K562 (cell line): ENCODE results near the gene MCM3. TPM values are rescaled to one million over a fixed set of nuclear protein-coding genes. Genes with fewer than 3 reads are reported as not detected.

Experiments
- ATAC-seq: fragments of 200-7000 bp; cut with Tn5 transposase; 3 replicates; pipeline ENCODE4 v1.9.1; 2020; ENCODE audit warnings: moderate library complexity
- BruUV-seq: library from RNA; stranded (reverse); fragments of 400-500 nt; replicated peaks from 2 replicates; lab custom pipeline; 2021; lab: Mats Ljungman, UMichigan
- CTCF ChIA-PET: fragments of 300-600 bp; formaldehyde crosslinking; extraction: SDS; loops from one replicate; lab custom pipeline; 2021; ENCODE audit warnings: low intra/inter-chr PET ratio; lab: Yijun Ruan, JAX
- POLR2A ChIA-PET: fragments of 300-600, 350-650 bp; sonication (Branson Sonifier 250); formaldehyde crosslinking; extraction: SDS; loops from one replicate; lab custom pipeline; 2021; ENCODE audit warnings: antibody characterized with exemption, inconsistent platforms; lab: Yijun Ruan, JAX
- DNase-seq, 4 experiments: peaks; one replicate each; pipeline versions ENCODE4 v3.0.0 to v3.0.0-alpha.2; 2011 to 2018; ENCODE audit warnings: low spot score in 3 of 4, mixed read lengths in 3 of 4; ENCODE audit errors: extremely low read depth in 1 of 4
- FAIRE-seq: peaks from 2 replicates; lab custom pipeline; 2011; peaks lifted over from hg19 to GRCh38; lab: Jason Lieb, UNC
- H2AFZ ChIP-seq: 2 replicates; pipeline ENCODE4 v1.6.0; 2011; ENCODE audit warnings: low read depth, low read length, control low read depth, inconsistent platforms
- H3K27ac ChIP-seq: fragments of 200-600 bp; 3 replicates; pipeline ENCODE4 v1.8.0; 2011; ENCODE audit warnings: low read depth, mild to moderate bottlenecking, control low read depth, inconsistent platforms, low read length, moderate library complexity, mixed read lengths; ENCODE audit errors: extremely low read depth
- H3K27me3 ChIP-seq, 2 experiments: fragments of 300-600 bp in 1 of 2; 2 replicates in 1 of 2; 3 replicates in 1 of 2; pipeline versions ENCODE4 v1.6.0 to v1.8.0; 2011; ENCODE audit warnings: inconsistent platforms in 2 of 2, low read length in 2 of 2, mild to moderate bottlenecking in 1 of 2, mixed read lengths in 1 of 2, moderate library complexity in 1 of 2; ENCODE audit not compliant: control insufficient read depth in 2 of 2, insufficient read depth in 2 of 2
- H3K36me3 ChIP-seq: fragments of 300-600 bp; 3 replicates; pipeline ENCODE4 v1.8.0; 2011; ENCODE audit warnings: mild to moderate bottlenecking, low read length, inconsistent platforms; ENCODE audit not compliant: control insufficient read depth, insufficient read depth
- H3K4me1 ChIP-seq, 2 experiments: fragments of 200-600 bp in 1 of 2; replicated peaks in 1 of 2; 2 replicates in 1 of 2; 3 replicates in 1 of 2; pipeline versions ENCODE4 v1.5.1 to v1.8.0; 2011; ENCODE audit warnings: inconsistent platforms in 2 of 2, low read length in 2 of 2, mild to moderate bottlenecking in 1 of 2, mixed read lengths in 1 of 2, moderate library complexity in 1 of 2; ENCODE audit not compliant: control insufficient read depth in 2 of 2, insufficient read depth in 2 of 2
- H3K4me2 ChIP-seq: 2 replicates; pipeline ENCODE4 v1.6.1; 2011; ENCODE audit warnings: low read length, control low read depth, inconsistent platforms, mixed read lengths; ENCODE audit not compliant: insufficient read depth
- H3K4me3 ChIP-seq: fragments of 200-600 bp; sonication (generic), shearing (Covaris generic); 2 replicates; pipeline ENCODE4 v1.5.1; 2016; ENCODE audit warnings: control low read depth, inconsistent platforms
- H3K79me2 ChIP-seq: fragments of 200-600 bp; 3 replicates; pipeline ENCODE4 v1.8.0; 2011; ENCODE audit warnings: low read length, inconsistent platforms; ENCODE audit not compliant: control insufficient read depth, insufficient read depth
- H3K9ac ChIP-seq, 2 experiments: 2 replicates each; pipeline versions ENCODE4 v1.6.0 to v1.6.1; 2011; ENCODE audit warnings: low read depth in 2 of 2, low read length in 2 of 2, control low read depth in 1 of 2, inconsistent platforms in 1 of 2, mild to moderate bottlenecking in 1 of 2, mixed read lengths in 1 of 2; ENCODE audit not compliant: insufficient read depth in 1 of 2
- H3K9me1 ChIP-seq: one replicate; pipeline ENCODE4 v1.6.0; 2011; ENCODE audit warnings: inconsistent platforms, mild to moderate bottlenecking, low read length, moderate library complexity; ENCODE audit not compliant: control insufficient read depth, insufficient read depth
- H3K9me3 ChIP-seq: replicated peaks from 2 replicates; pipeline ENCODE4 v1.5.1; 2011; ENCODE audit warnings: low read depth, low read length, inconsistent platforms; ENCODE audit not compliant: control insufficient read depth, insufficient read depth
- H4K20me1 ChIP-seq: replicated peaks from 2 replicates; pipeline ENCODE4 v1.6.1; 2011; ENCODE audit warnings: low read length, inconsistent platforms, mixed read lengths; ENCODE audit not compliant: control insufficient read depth, insufficient read depth
- CTBP1 ChIP-seq: fragments of 450-650 bp; IDR thresholded peaks from 2 replicates; pipeline ENCODE4 v1.6.1; 2016; ENCODE audit warnings: borderline replicate concordance
- FOS ChIP-seq: IDR thresholded peaks from 3 replicates; pipeline ENCODE4 v1.6.1; 2011; ENCODE audit not compliant: insufficient read length; ENCODE audit errors: extremely low read depth
- GABPA ChIP-seq: fragments of 200-800 bp; sonication (Bioruptor generic); conservative IDR thresholded peaks from 2 replicates; pipeline ENCODE4 v1.6.1; 2016; ENCODE audit warnings: low read depth, missing genetic modification characterization, missing compliant biosample characterization
- TAF7 ChIP-seq: fragments of 450-650 bp; IDR thresholded peaks from 2 replicates; pipeline ENCODE4 v1.6.1; 2016; ENCODE audit warnings: missing genetic modification characterization, missing compliant biosample characterization
- ZNF282 ChIP-seq: sonication (generic); formaldehyde crosslinking; IDR thresholded peaks from 2 replicates; pipeline ENCODE4 v1.8.1; 2023; ENCODE audit warnings: missing genetic modification reagents
- WGBS: fragments of 100-300 bp; shearing (Covaris generic); methylation state at CpG from one replicate; pipeline ENCODE4 v1.1.6; 2016; ENCODE audit warnings: low coverage, mixed read lengths; ENCODE audit not compliant: insufficient coverage; ENCODE audit errors: missing lambda C conversion rate; 5-methylcytosine and 5-hydroxymethylcytosine counted together
- in situ Hi-C: fragments of 300-500 bp; cut with MboI; formaldehyde crosslinking; loops from 4 replicates; pipeline ENCODE4 v1.15.0; 2018; ENCODE audit warnings: inconsistent platforms, mixed read lengths
- intact Hi-C: fragments of 100-400 bp; cut with micrococcal nuclease; formaldehyde crosslinking; loops from 2 replicates; pipeline ENCODE4 v1.14.2; 2022
- polyA plus RNA-seq, 8 experiments: library from polyadenylated mRNA; depleted of rRNA in 4 of 8; stranded (reverse) in 5 of 8; unstranded in 3 of 8; fragments of >200 nt; fragmentation: Nextera tagmentation in 2 of 8; fragmentation: Illumina TruSeq in 1 of 8; extraction: Ambion mirVana in 2 of 8; extraction: Trizol in 1 of 8; gene quantifications; 2 replicates each; pipeline versions ENCODE4 v1.2.1 to v1.2.3, GENCODE V29; 2011 to 2014; ENCODE audit warnings: inconsistent platforms in 1 of 8, missing spikeins in 1 of 8
- total RNA-seq, 7 experiments: library from RNA; depleted of rRNA in 6 of 7; stranded (reverse); fragments of >200 nt in 6 of 7; fragmentation: Illumina TruSeq in 2 of 7; extraction: Trizol in 2 of 7; gene quantifications; 2 replicates each; pipeline versions ENCODE4 v1.2.1 to v1.2.3, GENCODE V29; 2011 to 2021; ENCODE audit warnings: low replicate concordance in 1 of 7
- TF ChIP-seq, protein P1 (sequence below): sonication (generic); formaldehyde crosslinking; IDR thresholded peaks from 2 replicates; pipeline ENCODE4 v1.8.1; 2022; ENCODE audit warnings: missing genetic modification reagents
- TF ChIP-seq, protein P2 (sequence below): sonication (generic); formaldehyde crosslinking; IDR thresholded peaks from 2 replicates; pipeline ENCODE4 v1.8.1; 2023; ENCODE audit warnings: missing genetic modification reagents, mild to moderate bottlenecking, borderline replicate concordance

The MCM3 gene
- total and polyA plus RNA-seq, 9 of the 15 experiments (the other 6 are each of a cell fraction or from before 2014, with no cell fraction given) = 76.1 to 270 (median 250) TPM

DNA sequence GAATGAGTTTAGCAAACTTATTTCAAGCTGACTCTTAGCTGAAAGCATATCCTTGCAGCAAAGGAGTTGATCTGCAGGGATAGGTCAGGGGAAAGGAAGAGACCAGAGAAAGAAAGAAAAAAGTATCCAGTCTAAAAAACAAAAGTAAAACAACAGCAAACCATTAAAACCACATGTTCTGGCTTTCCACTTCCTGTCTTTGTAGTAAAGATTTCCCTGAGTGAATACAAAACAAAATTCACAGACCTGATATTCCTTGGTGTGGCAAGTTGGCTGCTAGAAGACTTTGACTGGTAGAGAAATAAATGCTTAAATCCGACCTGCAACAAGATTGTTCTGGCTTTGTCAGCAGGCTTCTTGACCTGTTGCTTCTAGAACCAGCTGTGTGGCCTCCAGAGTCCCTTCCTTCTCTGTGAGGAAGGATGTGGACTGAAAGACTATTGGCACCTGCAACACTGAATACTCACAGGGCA is 23.4 kb upstream of the MCM3 start:
- POLR2A ChIA-PET = interaction anchor here (0.8 kb wide), 1 partner anchor 24 kb away, joined by 5 read pairs; the partner anchor contains the start of gene MCM3
- in situ Hi-C loops = loop anchor here (10.0 kb wide), 1 partner anchor 357 kb away; no protein-coding TSS in a partner anchor
- Histone ChIP-seq H4K20me1 (no peaks in the 10 kb centered on the region), H3K4me3 (no peak overlapping the region), H3K36me3 (no peaks in the 10 kb centered on the region), H3K4me2 (no peak overlapping the region), H3K9ac (no peak overlapping the region), H3K4me1 (peaks cover 22 to 24% of the 10 kb centered on the region in 2 experiments), H3K9me1 (no peaks in the 10 kb centered on the region), H2AFZ (peak overlapping the region; percentile 65), H3K9me3 (no peaks in the 10 kb centered on the region), H3K79me2 (no peaks in the 10 kb centered on the region), H3K27ac (no peak overlapping the region), H3K27me3 (no peaks in the 10 kb centered on the region)
- CTCF ChIA-PET = no interaction called here
- BruUV-seq = no TSS peak
- TF ChIP-seq CTBP1 (no peak), GABPA (tag) (0 out of 2 replicates have a peak, but pooled peaks have one; percentile 36), ZNF282 (no peak), TAF7 (tag) (no peak), FOS (no peak)
- TF ChIP-seq, protein P1, sequence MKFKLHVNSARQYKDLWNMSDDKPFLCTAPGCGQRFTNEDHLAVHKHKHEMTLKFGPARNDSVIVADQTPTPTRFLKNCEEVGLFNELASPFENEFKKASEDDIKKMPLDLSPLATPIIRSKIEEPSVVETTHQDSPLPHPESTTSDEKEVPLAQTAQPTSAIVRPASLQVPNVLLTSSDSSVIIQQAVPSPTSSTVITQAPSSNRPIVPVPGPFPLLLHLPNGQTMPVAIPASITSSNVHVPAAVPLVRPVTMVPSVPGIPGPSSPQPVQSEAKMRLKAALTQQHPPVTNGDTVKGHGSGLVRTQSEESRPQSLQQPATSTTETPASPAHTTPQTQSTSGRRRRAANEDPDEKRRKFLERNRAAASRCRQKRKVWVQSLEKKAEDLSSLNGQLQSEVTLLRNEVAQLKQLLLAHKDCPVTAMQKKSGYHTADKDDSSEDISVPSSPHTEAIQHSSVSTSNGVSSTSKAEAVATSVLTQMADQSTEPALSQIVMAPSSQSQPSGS = no peak
- TF ChIP-seq, protein P2, sequence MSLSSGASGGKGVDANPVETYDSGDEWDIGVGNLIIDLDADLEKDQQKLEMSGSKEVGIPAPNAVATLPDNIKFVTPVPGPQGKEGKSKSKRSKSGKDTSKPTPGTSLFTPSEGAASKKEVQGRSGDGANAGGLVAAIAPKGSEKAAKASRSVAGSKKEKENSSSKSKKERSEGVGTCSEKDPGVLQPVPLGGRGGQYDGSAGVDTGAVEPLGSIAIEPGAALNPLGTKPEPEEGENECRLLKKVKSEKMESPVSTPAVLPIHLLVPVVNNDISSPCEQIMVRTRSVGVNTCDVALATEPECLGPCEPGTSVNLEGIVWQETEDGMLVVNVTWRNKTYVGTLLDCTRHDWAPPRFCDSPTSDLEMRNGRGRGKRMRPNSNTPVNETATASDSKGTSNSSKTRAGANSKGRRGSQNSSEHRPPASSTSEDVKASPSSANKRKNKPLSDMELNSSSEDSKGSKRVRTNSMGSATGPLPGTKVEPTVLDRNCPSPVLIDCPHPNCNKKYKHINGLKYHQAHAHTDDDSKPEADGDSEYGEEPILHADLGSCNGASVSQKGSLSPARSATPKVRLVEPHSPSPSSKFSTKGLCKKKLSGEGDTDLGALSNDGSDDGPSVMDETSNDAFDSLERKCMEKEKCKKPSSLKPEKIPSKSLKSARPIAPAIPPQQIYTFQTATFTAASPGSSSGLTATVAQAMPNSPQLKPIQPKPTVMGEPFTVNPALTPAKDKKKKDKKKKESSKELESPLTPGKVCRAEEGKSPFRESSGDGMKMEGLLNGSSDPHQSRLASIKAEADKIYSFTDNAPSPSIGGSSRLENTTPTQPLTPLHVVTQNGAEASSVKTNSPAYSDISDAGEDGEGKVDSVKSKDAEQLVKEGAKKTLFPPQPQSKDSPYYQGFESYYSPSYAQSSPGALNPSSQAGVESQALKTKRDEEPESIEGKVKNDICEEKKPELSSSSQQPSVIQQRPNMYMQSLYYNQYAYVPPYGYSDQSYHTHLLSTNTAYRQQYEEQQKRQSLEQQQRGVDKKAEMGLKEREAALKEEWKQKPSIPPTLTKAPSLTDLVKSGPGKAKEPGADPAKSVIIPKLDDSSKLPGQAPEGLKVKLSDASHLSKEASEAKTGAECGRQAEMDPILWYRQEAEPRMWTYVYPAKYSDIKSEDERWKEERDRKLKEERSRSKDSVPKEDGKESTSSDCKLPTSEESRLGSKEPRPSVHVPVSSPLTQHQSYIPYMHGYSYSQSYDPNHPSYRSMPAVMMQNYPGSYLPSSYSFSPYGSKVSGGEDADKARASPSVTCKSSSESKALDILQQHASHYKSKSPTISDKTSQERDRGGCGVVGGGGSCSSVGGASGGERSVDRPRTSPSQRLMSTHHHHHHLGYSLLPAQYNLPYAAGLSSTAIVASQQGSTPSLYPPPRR (CRISPR knock-in tag) = no peak
- no peak for ATAC-seq
- DNase-seq = no peak
- WGBS = 19% methylated on average over 1 of the region's 1 CpG
- intact Hi-C loops = no loop called here
- no peak for FAIRE-seq
